HepG2 (cell line): ENCODE measurements around the gene SIK3. TPM values are rescaled to one million over a fixed set of nuclear protein-coding genes. Genes with fewer than 3 reads are reported as not detected.

Experiments
- CBX1 ChIP-seq: IDR thresholded peaks from one replicate; pipeline ENCODE4 v1.6.1; 2016; ENCODE audit warnings: antibody characterized with exemption, low read depth
- CEBPG ChIP-seq: IDR thresholded peaks from 2 replicates; pipeline ENCODE4 v1.6.1; 2016
- CREBL2 ChIP-seq: sonication (generic); formaldehyde crosslinking; IDR thresholded peaks from 2 replicates; pipeline ENCODE4 v1.8.1; 2023; ENCODE audit warnings: missing genetic modification reagents, mild to moderate bottlenecking, borderline replicate concordance
- GFI1 ChIP-seq: sonication (generic); formaldehyde crosslinking; IDR thresholded peaks from 2 replicates; pipeline ENCODE4 v1.5.0; 2020; ENCODE audit warnings: missing genetic modification reagents, mild to moderate bottlenecking, borderline replicate concordance
- HNF4A ChIP-seq: sonication (generic); formaldehyde crosslinking; IDR thresholded peaks from 2 replicates; pipeline ENCODE4 v1.4.0; 2020; ENCODE audit warnings: missing genetic modification reagents
- JUND ChIP-seq: sonication (generic); formaldehyde crosslinking; IDR thresholded peaks from 2 replicates; pipeline ENCODE4 v1.8.0; 2022; ENCODE audit warnings: mild to moderate bottlenecking, missing genetic modification reagents
- MAFG ChIP-seq: sonication (generic); formaldehyde crosslinking; IDR thresholded peaks from 2 replicates; pipeline ENCODE4 v1.5.1; 2020; ENCODE audit warnings: mild to moderate bottlenecking, missing genetic modification reagents
- MLXIP ChIP-seq: sonication (generic); formaldehyde crosslinking; IDR thresholded peaks from 2 replicates; pipeline ENCODE4 v1.9.0; 2021; ENCODE audit warnings: missing genetic modification reagents, borderline replicate concordance
- NFE2L1 ChIP-seq: sonication (generic); formaldehyde crosslinking; IDR thresholded peaks from 2 replicates; pipeline ENCODE4 v1.4.0; 2020; ENCODE audit warnings: missing genetic modification reagents, mild to moderate bottlenecking, borderline replicate concordance
- PHF5A ChIP-seq: IDR thresholded peaks from one replicate; pipeline ENCODE4 v1.6.1; 2018; ENCODE audit warnings: low read depth, missing genetic modification reagents; ENCODE audit not compliant: unreplicated experiment
- WIZ ChIP-seq: sonication (generic); formaldehyde crosslinking; IDR thresholded peaks from 2 replicates; pipeline ENCODE4 v1.5.1; 2020; ENCODE audit warnings: mild to moderate bottlenecking, missing genetic modification reagents
- ZFP36L2 ChIP-seq: sonication (generic); formaldehyde crosslinking; IDR thresholded peaks from 2 replicates; pipeline ENCODE4 v1.4.0; 2020; ENCODE audit warnings: missing genetic modification reagents
- ZFP37 ChIP-seq: sonication (generic); formaldehyde crosslinking; IDR thresholded peaks from 2 replicates; pipeline ENCODE4 v1.4.0; 2020; ENCODE audit warnings: missing genetic modification reagents, borderline replicate concordance
- ZFP82 ChIP-seq: sonication (generic); formaldehyde crosslinking; IDR thresholded peaks from 2 replicates; pipeline ENCODE4 v1.5.1; 2020; ENCODE audit warnings: mild to moderate bottlenecking, missing genetic modification reagents, borderline replicate concordance
- ZNF20 ChIP-seq: sonication (generic); formaldehyde crosslinking; IDR thresholded peaks from 2 replicates; pipeline ENCODE4 v1.4.0; 2020; ENCODE audit warnings: mild to moderate bottlenecking, moderate library complexity, missing genetic modification reagents
- ZNF264 ChIP-seq: sonication (generic); formaldehyde crosslinking; IDR thresholded peaks from 2 replicates; pipeline ENCODE4 v1.4.0; 2020; ENCODE audit warnings: missing genetic modification reagents
- ZNF30 ChIP-seq: sonication (generic); formaldehyde crosslinking; IDR thresholded peaks from 2 replicates; pipeline ENCODE4 v1.5.0; 2020; ENCODE audit warnings: mild to moderate bottlenecking, missing genetic modification reagents
- ZNF333 ChIP-seq: sonication (generic); formaldehyde crosslinking; IDR thresholded peaks from 2 replicates; pipeline ENCODE4 v1.4.0; 2020; ENCODE audit warnings: mild to moderate bottlenecking, missing genetic modification reagents, borderline replicate concordance
- ZNF33B ChIP-seq: sonication (generic); formaldehyde crosslinking; IDR thresholded peaks from 2 replicates; pipeline ENCODE4 v1.5.1; 2020; ENCODE audit warnings: mild to moderate bottlenecking, missing genetic modification reagents
- ZNF34 ChIP-seq: sonication (generic); formaldehyde crosslinking; IDR thresholded peaks from 2 replicates; pipeline ENCODE4 v1.4.0; 2020; ENCODE audit warnings: mild to moderate bottlenecking, missing genetic modification reagents, borderline replicate concordance
- ZNF552 ChIP-seq: sonication (generic); formaldehyde crosslinking; IDR thresholded peaks from 2 replicates; pipeline ENCODE4 v1.9.0; 2022; ENCODE audit warnings: missing genetic modification reagents, mild to moderate bottlenecking, borderline replicate concordance
- ZNF766 ChIP-seq: sonication (generic); formaldehyde crosslinking; IDR thresholded peaks from 2 replicates; pipeline ENCODE4 v1.5.0; 2020; ENCODE audit warnings: missing genetic modification reagents, borderline replicate concordance
- ZNF776 ChIP-seq: sonication (generic); formaldehyde crosslinking; IDR thresholded peaks from 2 replicates; pipeline ENCODE4 v1.4.0; 2020; ENCODE audit warnings: mild to moderate bottlenecking, missing genetic modification reagents
- ZNF792 ChIP-seq: IDR thresholded peaks from 2 replicates; pipeline ENCODE4 v1.6.1; 2016
- ZNF839 ChIP-seq: sonication (generic); formaldehyde crosslinking; IDR thresholded peaks from 2 replicates; pipeline ENCODE4 v1.4.0; 2020; ENCODE audit warnings: missing genetic modification reagents, mild to moderate bottlenecking, borderline replicate concordance
- polyA plus RNA-seq, 8 experiments: library from polyadenylated mRNA; depleted of rRNA in 3 of 8; stranded (reverse) in 7 of 8; unstranded in 1 of 8; fragments of >200 nt; fragmentation: Illumina TruSeq in 4 of 8; extraction: Trizol in 4 of 8; gene quantifications; 2 replicates each; pipeline versions ENCODE4 v1.2.1 to v1.2.3, GENCODE V29; 2011 to 2016; ENCODE audit warnings: low read depth in 4 of 8, missing spikeins in 1 of 8, mixed read lengths in 1 of 8; ENCODE audit not compliant: insufficient read depth in 1 of 8
- total RNA-seq, 5 experiments: library from RNA; depleted of rRNA; stranded (reverse); fragments of >200 nt; fragmentation: Illumina TruSeq; extraction: Trizol; gene quantifications; 2 replicates each; pipeline ENCODE4 v1.2.3, GENCODE V29; 2016; ENCODE audit warnings: low read depth in 1 of 5
- TF ChIP-seq, protein P1 (sequence below): sonication (generic); formaldehyde crosslinking; IDR thresholded peaks from 2 replicates; pipeline ENCODE4 v1.9.0; 2021; ENCODE audit warnings: missing genetic modification reagents, borderline replicate concordance

SIK3 gene
- total and polyA plus RNA-seq, 2 of the 13 experiments (the other 11 are each of a cell fraction or from before 2014, with no cell fraction given), result 5.7 to 9.8 TPM

GRCh38 chr11:116828632-116829524, 269.4 kb downstream of the SIK3 start (continued):
- TF ChIP-seq ZNF552 (CRISPR knock-in tag) (no peak), ZNF264 (CRISPR knock-in tag) (peak; percentile 76), CBX1 (no peak), ZFP82 (no peak), ZNF20 (no peak), ZNF776 (CRISPR knock-in tag) (no peak; the same call in 1 of the 2 replicates), ZNF33B (CRISPR knock-in tag) (no peak), GFI1 (peak; percentile 74; the same call in 1 of the 2 replicates), HNF4A (CRISPR knock-in tag) (peak; percentile 97), WIZ (CRISPR knock-in tag) (no peak), ZNF30 (CRISPR knock-in tag) (no peak), PHF5A (CRISPR knock-in tag) (no peak), ZNF792 (CRISPR knock-in tag) (peak; percentile 55; the same call in 1 of the 2 replicates), ZNF766 (CRISPR knock-in tag) (no peak), JUND (CRISPR knock-in tag) (peak; percentile 80), ZFP37 (no peak), CREBL2 (CRISPR knock-in tag) (no peak), ZFP36L2 (CRISPR knock-in tag) (no peak), CEBPG (CRISPR knock-in tag) (peak; percentile 55; the same call in 1 of the 2 replicates), NFE2L1 (CRISPR knock-in tag) (no peak), MLXIP (CRISPR knock-in tag) (peak; percentile 64; the same call in 1 of the 2 replicates), ZNF839 (CRISPR knock-in tag) (no peak), MAFG (CRISPR knock-in tag) (no peak), ZNF333 (CRISPR knock-in tag) (peak; percentile 23; the same call in 1 of the 2 replicates), ZNF34 (CRISPR knock-in tag) (no peak)
- TF ChIP-seq, protein P1, sequence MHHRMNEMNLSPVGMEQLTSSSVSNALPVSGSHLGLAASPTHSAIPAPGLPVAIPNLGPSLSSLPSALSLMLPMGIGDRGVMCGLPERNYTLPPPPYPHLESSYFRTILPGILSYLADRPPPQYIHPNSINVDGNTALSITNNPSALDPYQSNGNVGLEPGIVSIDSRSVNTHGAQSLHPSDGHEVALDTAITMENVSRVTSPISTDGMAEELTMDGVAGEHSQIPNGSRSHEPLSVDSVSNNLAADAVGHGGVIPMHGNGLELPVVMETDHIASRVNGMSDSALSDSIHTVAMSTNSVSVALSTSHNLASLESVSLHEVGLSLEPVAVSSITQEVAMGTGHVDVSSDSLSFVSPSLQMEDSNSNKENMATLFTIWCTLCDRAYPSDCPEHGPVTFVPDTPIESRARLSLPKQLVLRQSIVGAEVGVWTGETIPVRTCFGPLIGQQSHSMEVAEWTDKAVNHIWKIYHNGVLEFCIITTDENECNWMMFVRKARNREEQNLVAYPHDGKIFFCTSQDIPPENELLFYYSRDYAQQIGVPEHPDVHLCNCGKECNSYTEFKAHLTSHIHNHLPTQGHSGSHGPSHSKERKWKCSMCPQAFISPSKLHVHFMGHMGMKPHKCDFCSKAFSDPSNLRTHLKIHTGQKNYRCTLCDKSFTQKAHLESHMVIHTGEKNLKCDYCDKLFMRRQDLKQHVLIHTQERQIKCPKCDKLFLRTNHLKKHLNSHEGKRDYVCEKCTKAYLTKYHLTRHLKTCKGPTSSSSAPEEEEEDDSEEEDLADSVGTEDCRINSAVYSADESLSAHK, result no peak
